ENCODE data around the gene GNG2.

DNA sequence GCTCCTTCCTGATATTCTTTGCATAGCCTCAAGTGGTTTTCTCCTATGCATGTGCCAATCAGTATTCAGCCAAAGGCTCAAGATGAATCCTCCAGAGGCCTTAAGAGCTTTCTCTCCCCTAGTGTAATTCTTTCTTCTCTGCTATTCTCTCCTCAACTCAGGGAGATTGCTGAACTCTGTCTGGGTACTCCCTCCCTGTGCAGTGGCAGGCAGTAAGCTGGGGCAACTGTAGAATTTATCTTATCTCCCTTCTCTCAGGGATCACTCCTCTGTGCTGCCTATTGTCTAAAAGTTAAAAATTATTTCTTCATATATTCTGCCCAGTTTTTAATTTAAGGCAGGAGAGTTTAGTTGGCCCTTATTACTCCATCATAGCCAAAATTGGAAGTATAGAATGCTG, 100.5 kb downstream of the GNG2 start:
- TF ChIP-seq, protein P1, sequence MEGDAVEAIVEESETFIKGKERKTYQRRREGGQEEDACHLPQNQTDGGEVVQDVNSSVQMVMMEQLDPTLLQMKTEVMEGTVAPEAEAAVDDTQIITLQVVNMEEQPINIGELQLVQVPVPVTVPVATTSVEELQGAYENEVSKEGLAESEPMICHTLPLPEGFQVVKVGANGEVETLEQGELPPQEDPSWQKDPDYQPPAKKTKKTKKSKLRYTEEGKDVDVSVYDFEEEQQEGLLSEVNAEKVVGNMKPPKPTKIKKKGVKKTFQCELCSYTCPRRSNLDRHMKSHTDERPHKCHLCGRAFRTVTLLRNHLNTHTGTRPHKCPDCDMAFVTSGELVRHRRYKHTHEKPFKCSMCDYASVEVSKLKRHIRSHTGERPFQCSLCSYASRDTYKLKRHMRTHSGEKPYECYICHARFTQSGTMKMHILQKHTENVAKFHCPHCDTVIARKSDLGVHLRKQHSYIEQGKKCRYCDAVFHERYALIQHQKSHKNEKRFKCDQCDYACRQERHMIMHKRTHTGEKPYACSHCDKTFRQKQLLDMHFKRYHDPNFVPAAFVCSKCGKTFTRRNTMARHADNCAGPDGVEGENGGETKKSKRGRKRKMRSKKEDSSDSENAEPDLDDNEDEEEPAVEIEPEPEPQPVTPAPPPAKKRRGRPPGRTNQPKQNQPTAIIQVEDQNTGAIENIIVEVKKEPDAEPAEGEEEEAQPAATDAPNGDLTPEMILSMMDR (IDR thresholded peaks at IDR 0.05): no peak
- no peak for TF ChIP-seq EZH2phosphoT487 (IDR thresholded peaks at IDR 0.05)
- TF ChIP-seq EZH2 (IDR thresholded peaks at IDR 0.05): no peak

Data from neural progenitor cell (in vitro differentiated cells).